Muscle layer of duodenum (tissue), 2 donors: Measurements from ENCODE around the gene TMEM184A.

Experiments
- H3K27ac ChIP-seq: one replicate; pipeline ENCODE4 v1.7.0; 2013; ENCODE audit warnings: mild to moderate bottlenecking, low read length
- H3K27me3 ChIP-seq: one replicate; pipeline ENCODE4 v1.7.0; 2013; ENCODE audit warnings: low read depth, mild to moderate bottlenecking, control low read depth, low read length
- H3K36me3 ChIP-seq, 2 donors: one replicate each; pipeline ENCODE4 v1.7.0; 2013; ENCODE audit warnings: low read length in 2 of 2, control low read depth in 1 of 2, mild to moderate bottlenecking in 1 of 2; ENCODE audit not compliant: insufficient read depth in 2 of 2, control insufficient read depth in 1 of 2
- H3K4me1 ChIP-seq, 2 donors: one replicate each; pipeline ENCODE4 v1.7.0; 2013; ENCODE audit warnings: low read length in 2 of 2, mild to moderate bottlenecking in 2 of 2, control low read depth in 1 of 2, moderate library complexity in 1 of 2; ENCODE audit not compliant: insufficient read depth in 2 of 2, control insufficient read depth in 1 of 2
- H3K4me3 ChIP-seq, 2 donors: one replicate each; pipeline ENCODE4 v1.7.0; 2013; ENCODE audit warnings: low read length in 2 of 2, low read depth in 1 of 2, mild to moderate bottlenecking in 1 of 2
- H3K9me3 ChIP-seq, 2 donors: one replicate each; pipeline ENCODE4 v1.7.0; 2013; ENCODE audit warnings: low read length in 2 of 2, control low read depth in 1 of 2, mild to moderate bottlenecking in 1 of 2; ENCODE audit not compliant: control insufficient read depth in 1 of 2
- donor health status: healthy.

Gene TMEM184A

DNA sequence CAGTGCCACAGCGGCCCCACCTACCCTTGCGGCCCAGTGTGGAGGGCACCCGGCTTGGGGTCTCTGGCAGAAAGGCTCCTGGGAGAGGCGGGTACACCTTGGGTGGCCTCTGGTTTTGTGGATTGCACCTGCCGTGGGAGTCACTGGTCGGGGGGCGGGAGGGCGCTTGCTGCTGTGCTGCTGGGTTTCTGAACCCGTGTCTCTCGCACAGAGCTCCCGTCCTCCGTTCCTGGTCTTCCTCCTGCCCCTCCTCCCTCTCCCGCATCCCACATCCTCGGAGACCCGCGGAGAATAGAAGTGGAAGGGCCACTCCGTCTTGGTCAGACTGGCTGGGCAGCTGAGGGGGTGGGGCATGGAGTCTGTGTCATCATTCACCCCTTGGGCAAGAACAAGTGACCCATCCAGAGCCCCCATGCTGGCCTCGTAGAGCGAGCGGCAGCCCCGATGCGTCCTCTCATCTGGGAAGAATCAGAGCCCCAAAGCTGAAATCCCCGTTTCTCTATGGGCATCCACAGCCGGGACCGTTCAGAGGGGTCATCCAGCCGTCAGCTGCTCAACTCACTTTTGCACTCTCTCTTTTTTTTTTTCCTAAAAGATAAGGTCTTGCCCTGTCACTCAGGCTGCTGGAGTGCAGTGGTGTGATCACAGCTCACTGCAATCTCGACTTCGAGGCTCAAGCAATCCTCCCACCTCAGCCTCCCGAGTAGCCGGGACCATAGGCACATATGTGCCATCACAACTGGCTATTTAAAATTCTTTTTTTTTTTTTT lies 21.5 kb downstream of the TMEM184A start:
- H3K27ac ChIP-seq, result no peak overlapping the region
- peaks cover 9 to 31% of the 10 kb centered on the region in 2 donors for H3K4me1 ChIP-seq
- H3K27me3 ChIP-seq, result no peaks in the 10 kb centered on the region
- no peak overlapping the region for H3K4me3 ChIP-seq
- H3K36me3 ChIP-seq, result peaks cover 0 to 10% of the 10 kb centered on the region in 2 donors
- H3K9me3 ChIP-seq, result no peaks in the 10 kb centered on the region

DNA sequence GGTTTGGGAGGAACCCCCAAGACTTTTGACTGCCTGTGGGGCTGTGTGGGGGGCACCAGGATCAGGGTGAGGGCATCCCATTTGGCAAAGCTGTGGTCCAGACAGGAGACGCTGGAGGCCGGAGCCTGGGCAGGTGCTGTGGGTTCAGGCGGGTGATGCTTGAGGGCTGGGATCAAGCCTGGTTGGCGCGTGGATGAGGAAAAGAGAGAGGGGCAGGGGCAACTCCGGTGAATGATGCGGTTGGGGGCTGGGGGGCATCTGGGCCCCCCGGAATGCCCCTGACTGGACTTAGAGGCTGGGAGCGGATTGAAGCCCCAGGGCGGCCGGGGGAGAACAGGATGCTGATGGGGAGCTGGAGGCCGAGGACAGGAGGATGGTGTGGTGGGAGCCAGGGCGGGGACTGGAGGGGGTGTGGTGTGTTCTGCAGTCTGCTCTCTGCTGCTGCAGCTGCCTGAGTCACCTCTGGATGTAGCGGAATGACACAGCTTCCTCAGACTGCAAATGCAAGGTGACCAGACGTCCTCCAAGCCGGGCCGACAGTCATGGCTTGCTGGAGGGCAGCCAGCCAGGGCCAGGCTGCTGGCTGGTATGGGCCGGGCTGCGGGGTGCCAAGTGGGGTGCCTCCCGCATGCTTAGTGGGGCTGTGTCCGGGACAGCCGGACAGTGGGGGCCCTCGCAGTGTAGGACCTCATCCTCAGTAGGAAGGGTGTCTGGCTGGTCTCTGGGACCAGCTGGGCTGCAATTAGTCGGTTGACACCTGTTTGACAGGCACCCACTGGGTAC lies 22.3 kb downstream of the TMEM184A start:
- H3K4me3 ChIP-seq, result peak overlapping the region; percentile 63 to 74
- peaks cover 0 to 9% of the 10 kb centered on the region in 2 donors for H3K36me3 ChIP-seq
- peak overlapping the region; percentile 97 for H3K27ac ChIP-seq
- H3K4me1 ChIP-seq, result peaks cover 9 to 31% of the 10 kb centered on the region in 2 donors
- H3K27me3 ChIP-seq, result no peaks in the 10 kb centered on the region
- H3K9me3 ChIP-seq, result no peaks in the 10 kb centered on the region

GRCh38 chr7:1533255-1533546 lies 22.8 kb downstream of the TMEM184A start:
- Histone ChIP-seq H3K4me1 (peaks cover 9 to 31% of the 10 kb centered on the region in 2 donors), H3K9me3 (no peaks in the 10 kb centered on the region), H3K27ac (peak overlapping the region; percentile 97), H3K36me3 (peaks cover 0 to 9% of the 10 kb centered on the region in 2 donors), H3K27me3 (no peaks in the 10 kb centered on the region), H3K4me3 (peak overlapping the region; percentile 63 to 74)

DNA sequence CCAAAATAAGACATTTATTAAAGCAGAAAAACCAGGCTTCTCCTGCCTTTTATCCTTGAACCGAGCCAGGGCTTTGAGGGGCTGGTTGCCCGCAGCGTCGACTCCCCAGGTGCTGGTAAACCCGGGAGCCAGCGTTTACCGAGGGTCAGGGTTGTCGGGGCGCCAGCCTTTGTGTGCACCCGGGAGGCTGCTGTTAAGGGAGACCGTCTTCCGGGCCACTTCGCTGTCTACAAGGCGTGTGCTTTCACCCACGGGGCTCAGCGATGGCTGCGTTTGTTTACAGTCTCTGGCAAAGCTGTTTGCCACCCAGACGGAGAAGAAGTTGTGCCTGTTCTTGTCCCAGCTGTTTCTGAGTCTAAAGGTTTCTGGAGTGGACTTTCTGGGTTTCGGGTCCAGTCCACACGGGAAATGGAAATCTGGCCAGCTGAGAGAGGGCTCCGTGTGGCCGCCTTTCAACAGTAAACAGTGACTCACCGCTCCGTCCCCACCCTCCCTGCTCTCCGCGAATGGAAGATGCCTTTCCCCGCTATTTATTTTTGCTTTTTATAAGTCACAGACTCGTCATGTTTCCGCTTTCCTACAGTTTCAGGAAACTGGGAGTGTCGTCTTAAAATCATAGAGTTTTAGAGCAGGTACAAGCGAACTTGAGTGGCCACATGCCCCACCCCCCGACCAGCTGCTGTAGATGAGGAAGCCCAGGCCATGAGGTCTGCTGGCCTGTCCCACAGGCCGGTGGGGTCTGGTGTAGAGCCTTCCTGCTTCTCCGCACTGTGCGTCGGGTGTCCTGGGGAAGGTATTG lies 23.4 kb downstream of the TMEM184A start:
- no peaks in the 10 kb centered on the region for H3K9me3 ChIP-seq
- peak overlapping the region; percentile 63 to 74 for H3K4me3 ChIP-seq
- peak overlapping the region; percentile 97 for H3K27ac ChIP-seq
- H3K4me1 ChIP-seq, result peaks cover 9 to 31% of the 10 kb centered on the region in 2 donors
- peaks cover 0 to 6% of the 10 kb centered on the region in 2 donors for H3K36me3 ChIP-seq
- H3K27me3 ChIP-seq, result no peaks in the 10 kb centered on the region

GRCh38 chr7:1531979-1532455 lies 24.0 kb downstream of the TMEM184A start:
- Histone ChIP-seq H3K36me3 (peaks cover 0 to 3% of the 10 kb centered on the region in 2 donors), H3K4me1 (peaks cover 9 to 31% of the 10 kb centered on the region in 2 donors), H3K9me3 (no peaks in the 10 kb centered on the region), H3K4me3 (peak overlapping the region; percentile 63 to 74), H3K27ac (peak overlapping the region; percentile 97), H3K27me3 (no peaks in the 10 kb centered on the region)

- Histone ChIP-seq H3K4me1 (peaks cover 9 to 28% of the 10 kb centered on the region in 2 donors), H3K27ac (peak overlapping the region; percentile 97), H3K4me3 (peak overlapping the region; percentile 63 to 74), H3K27me3 (no peaks in the 10 kb centered on the region), H3K36me3 (peaks cover 0 to 3% of the 10 kb centered on the region in 2 donors), H3K9me3 (no peaks in the 10 kb centered on the region)
Observed at GRCh38 chr7:1531263-1531978, 24.6 kb downstream of the TMEM184A start.

GRCh38 chr7:1530946-1531262 lies 25.1 kb downstream of the TMEM184A start:
- Histone ChIP-seq H3K27me3 (no peaks in the 10 kb centered on the region), H3K4me3 (peak overlapping the region in 1 of 2 donors; percentile 63), H3K27ac (no peak overlapping the region), H3K4me1 (peaks cover 9 to 24% of the 10 kb centered on the region in 2 donors), H3K36me3 (peaks cover 0 to 3% of the 10 kb centered on the region in 2 donors), H3K9me3 (no peaks in the 10 kb centered on the region)

- Histone ChIP-seq H3K27me3 (no peaks in the 10 kb centered on the region), H3K4me1 (peaks cover 9 to 24% of the 10 kb centered on the region in 2 donors), H3K4me3 (peak overlapping the region in 1 of 2 donors; percentile 51), H3K36me3 (peaks cover 0 to 3% of the 10 kb centered on the region in 2 donors), H3K9me3 (no peaks in the 10 kb centered on the region), H3K27ac (no peak overlapping the region)
Observed at GRCh38 chr7:1529383-1530116, 26.5 kb downstream of the TMEM184A start.

- H3K4me3 ChIP-seq, result no peak overlapping the region
- no peak overlapping the region for H3K27ac ChIP-seq
- no peaks in the 10 kb centered on the region for H3K36me3 ChIP-seq
- H3K4me1 ChIP-seq, result peaks cover 0 to 5% of the 10 kb centered on the region in 2 donors
- H3K9me3 ChIP-seq, result no peaks in the 10 kb centered on the region
- no peaks in the 10 kb centered on the region for H3K27me3 ChIP-seq
Observed at GRCh38 chr7:1526271-1526754, 29.7 kb downstream of the TMEM184A start.

GRCh38 chr7:1525409-1525808 lies 30.6 kb downstream of the TMEM184A start:
- Histone ChIP-seq H3K4me3 (no peak overlapping the region), H3K36me3 (no peaks in the 10 kb centered on the region), H3K27ac (no peak overlapping the region), H3K4me1 (peaks cover 0 to 5% of the 10 kb centered on the region in 2 donors), H3K27me3 (no peaks in the 10 kb centered on the region), H3K9me3 (no peaks in the 10 kb centered on the region)
